ENCODE results near the gene TSACC. TPM values are rescaled to one million over a fixed set of nuclear protein-coding genes. Genes with fewer than 3 reads are reported as not detected.
"Not testable (repeated sequence)": the region's sequence is repeated elsewhere in the genome, so short reads cannot be mapped to it uniquely, and the experiment has no call there.

TSACC gene
- polyA plus RNA-seq, 10 donors, result 0.31 to 1.8 (median 0.81) TPM

DNA sequence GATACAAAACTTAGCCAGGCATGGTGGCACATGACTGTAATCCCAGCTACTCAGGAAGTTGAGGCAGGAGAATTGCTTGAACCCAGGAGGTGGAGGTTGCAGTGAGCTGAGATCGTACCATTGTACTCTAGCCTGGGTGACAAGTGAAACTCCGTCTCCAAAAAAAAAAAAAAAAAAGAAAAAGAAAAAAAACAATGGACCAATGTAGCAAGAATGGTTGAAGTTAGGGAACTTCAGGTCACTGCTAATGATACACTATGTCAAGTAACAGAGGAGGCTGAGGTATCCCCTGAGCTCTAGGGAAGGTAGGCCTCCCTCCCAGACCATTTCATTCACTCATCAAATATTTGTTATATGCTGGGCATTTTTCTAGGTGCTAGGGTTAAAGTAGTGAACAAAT is 7.7 kb downstream of the TSACC start:
- DNase-seq, result not testable (repeated sequence)

DNA sequence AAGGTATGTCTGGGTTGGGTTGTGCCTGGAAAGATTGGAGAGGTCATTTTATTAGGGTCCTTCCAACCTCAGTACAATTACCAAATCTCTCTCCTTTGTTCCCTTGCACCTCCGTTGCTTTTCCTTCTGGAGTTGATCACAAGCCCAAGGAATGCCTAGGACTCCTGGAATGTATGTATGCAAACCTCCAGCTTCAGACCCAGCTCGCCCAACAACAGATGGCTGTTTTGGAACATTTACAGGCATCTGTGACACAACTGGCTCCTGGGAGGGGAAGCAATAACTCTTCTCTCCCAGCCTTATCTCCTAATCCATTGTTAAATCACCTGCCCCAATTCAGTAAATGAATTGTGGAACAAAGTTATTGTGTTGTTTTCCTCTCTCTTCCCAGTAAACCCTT is 8.3 kb downstream of the TSACC start:
- peak in 1 of 3 donors; percentile 24 for DNase-seq

DNA sequence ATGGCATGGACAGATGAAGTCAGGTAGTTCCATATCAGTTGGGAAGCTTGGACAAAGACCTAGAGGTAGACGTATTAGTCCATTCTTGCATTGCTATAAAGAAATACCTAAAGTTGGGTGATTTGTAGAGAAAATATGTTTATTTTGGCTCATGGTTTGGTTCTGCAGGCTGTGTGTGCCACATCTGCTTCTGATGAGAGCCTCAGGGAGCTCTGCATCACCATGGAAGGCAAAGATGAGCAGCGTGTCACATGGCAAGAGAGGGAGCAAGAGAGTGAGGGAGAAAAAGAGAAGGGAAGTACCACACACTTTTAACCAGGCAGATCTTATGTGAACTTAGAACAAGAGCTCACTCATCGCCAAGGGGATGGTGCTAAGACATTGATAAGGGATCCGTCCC is 9.0 kb downstream of the TSACC start:
- DNase-seq, result peak in 1 of 3 donors; percentile 54

DNA sequence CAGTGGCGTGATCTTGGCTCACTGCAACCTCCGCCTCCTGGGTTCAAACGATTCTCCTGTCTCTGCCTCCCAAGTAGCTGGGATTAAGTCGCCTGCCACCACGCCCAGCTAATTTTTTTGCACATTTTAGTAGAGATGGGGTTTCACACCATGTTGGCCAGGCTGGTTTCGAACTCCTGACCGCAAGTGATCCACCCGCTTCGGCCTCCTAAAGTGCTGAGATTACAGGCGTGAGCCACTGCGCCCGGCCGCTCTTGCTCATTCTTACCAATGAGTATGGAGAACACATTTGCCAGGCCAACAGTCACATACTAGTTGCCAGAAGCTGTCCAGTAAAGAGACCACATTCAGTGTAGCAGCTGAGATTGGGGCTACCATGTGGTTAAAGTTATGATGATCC is 14.2 kb downstream of the TSACC start:
- not testable (repeated sequence) for DNase-seq

DNA sequence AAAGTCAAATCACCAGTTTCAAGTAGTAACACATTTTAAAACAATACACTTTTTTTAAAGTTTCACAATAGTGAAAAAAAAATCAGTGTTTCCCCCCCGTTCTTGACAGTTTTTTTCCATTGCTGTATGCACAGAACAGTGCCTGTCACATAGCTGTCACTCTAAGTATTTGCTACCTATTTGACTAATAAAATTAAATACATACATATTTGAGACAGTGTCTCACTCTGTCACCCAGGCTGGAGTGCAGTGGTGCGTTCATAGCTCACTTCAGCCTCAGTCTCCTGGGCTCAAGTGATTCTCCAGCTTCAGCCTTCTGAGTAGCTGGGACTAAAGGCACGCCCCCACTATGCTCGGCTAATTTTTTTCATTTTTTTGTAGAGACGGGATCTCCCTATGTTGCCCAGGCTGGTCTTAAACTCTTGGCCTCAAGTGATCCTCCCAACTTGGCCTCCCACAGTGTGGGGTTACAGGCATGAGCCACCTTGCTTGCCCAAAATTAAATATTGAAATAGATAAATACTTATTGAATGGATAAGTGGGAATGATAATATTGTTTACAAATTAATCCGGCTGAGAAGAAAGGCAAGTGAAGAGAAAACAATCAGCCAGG is 18.0 kb downstream of the TSACC start:
- no peak for DNase-seq

DNA sequence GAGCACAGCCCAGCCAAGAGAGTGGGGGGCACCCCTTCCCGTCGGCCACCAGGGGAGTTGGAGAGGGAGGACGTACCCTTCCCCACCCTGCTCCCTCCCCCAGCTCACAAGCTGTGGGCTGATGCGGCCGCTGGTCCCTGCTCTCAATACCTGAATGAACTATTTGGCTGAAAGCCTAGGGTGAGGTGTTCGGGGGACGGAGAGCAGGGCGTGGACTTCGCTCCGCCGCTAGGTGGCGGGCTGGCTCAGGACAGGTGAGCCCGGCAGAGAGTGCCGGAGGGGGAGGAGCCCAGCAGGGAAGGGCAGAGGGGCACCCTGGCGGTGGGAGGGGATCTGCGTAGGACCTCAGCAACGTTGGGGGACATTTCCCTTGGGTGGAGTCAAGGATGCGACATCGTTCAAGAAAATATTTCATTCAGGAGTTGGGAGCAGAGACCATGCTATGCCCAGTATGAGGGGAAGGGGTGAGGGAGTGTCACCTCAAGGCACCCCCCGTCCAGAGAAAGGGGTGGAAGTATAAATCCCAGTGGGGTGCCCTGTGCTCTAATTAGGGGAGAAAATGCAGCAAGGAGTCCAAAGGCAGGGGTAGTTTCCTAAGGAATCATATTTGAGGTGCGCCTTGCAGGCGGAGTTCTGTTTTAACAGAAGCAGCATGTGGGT is 18.7 kb downstream of the TSACC start:
- DNase-seq, result peak in 1 of 3 donors; percentile 44

DNA sequence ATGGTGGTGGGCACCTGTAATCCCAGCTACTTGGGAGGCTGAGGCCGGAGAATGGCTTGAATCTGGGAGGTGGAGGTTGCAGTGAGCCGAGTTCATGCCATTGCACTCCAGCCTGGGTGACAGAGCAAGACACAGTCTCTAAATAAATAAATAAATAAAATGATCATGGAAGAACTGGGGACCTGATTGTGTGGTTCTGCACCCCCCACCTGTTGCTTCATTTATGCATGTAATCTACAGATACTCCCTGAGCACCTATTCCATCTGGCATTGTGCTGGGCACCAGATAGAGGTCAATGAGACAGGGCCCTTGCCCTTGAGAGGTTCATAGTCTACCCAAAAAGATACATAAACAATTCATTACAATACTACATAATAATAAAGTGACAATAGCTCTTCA is 19.7 kb downstream of the TSACC start:
- no peak for DNase-seq

DNA sequence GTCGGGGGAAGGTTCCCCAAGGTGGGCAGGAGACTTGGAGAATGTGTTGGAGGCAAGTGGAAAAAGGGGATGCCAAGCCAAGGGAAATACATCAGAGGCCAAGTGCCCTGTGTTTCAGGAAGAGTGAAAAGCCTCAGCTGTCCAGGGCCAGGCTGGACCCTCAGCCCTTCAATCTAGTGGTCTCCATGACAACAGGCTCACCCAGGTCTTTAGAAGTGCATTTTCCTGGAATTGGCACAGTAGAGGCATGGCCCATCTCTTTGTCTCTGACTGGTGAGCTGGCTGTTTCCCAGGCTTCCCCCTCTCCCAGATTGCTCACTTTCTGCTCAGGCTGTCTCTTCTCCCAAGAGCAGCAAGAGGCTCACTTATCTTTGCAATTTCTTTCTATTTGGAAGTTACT is 20.3 kb downstream of the TSACC start:
- no peak for DNase-seq

DNA sequence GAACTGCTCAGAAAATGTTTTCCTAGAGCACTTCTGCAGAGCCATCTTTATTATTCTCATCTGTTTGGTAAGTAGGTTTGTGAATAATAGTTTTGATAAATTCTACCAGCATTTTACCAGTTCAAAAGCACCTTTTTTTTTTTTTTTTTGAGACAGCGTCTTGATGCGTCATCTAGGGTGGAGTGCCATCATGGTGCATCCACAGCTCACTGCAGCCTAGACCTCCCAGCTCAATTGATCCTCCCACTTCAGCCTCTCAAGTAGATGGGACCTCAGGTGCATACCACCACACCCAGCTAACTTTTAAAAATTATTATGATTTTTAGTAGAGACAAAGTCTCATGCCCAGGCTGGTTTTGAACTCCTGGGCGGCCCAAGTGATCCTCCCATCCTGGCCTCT is 20.9 kb downstream of the TSACC start:
- no peak for DNase-seq

DNA sequence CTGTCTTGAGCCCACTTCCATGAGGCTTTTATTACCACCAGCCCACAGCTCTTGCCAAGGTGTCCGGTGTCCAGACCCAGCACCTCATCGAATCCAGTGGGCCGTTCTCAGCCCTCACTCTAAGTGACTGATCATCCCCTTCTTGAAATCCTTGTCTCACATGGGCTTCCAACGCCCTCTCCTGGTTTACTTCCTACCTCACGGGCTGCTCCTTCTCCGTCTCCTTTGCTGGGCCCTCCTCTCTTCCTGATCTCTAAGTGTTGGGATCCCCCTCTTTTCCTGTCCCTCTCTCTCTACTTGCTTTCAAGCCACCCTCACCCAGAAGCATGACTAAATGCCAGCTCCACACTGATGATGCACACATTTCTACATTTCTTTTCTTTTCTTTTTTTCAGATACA is 21.6 kb downstream of the TSACC start:
- no peak for DNase-seq

DNA sequence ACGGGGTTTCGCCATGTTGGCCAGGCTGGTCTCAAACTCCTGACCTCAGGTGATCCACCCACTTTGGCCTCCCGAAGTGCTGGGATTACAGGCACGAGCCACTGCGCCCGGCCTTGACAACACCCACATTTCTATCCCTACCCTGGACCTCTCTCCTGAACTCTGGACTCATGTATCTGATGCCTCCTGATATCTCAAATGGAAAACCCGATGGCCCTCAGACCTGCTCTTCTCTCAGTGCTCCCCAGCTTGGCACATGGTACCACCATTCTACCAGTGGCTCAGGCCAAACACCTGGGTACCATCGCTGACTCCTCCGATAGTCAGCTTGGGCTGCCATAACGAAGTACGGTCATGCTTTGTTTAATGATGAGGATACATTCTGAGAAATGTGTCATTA is 22.2 kb downstream of the TSACC start:
- no peak for DNase-seq

DNA sequence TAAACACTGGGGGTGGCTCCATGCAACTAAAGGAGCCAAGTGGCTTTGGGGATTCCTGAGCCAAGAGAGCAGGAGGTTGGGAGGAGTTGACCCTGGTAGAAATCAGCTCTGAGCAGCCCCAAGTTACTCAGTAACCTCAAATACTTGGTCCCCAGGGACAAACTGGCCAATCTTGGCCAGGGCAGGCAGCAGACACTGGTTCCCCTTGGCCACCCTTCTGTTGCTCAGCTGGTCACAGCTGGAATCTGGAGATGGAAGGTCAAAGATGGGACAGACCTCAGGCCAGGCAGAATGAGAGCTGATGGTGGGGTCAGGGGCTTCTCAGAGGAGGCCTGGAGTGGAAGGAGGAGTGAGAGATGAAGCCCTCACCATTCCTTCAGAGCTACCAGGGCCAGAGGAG is 27.4 kb downstream of the TSACC start:
- no peak for DNase-seq

DNA sequence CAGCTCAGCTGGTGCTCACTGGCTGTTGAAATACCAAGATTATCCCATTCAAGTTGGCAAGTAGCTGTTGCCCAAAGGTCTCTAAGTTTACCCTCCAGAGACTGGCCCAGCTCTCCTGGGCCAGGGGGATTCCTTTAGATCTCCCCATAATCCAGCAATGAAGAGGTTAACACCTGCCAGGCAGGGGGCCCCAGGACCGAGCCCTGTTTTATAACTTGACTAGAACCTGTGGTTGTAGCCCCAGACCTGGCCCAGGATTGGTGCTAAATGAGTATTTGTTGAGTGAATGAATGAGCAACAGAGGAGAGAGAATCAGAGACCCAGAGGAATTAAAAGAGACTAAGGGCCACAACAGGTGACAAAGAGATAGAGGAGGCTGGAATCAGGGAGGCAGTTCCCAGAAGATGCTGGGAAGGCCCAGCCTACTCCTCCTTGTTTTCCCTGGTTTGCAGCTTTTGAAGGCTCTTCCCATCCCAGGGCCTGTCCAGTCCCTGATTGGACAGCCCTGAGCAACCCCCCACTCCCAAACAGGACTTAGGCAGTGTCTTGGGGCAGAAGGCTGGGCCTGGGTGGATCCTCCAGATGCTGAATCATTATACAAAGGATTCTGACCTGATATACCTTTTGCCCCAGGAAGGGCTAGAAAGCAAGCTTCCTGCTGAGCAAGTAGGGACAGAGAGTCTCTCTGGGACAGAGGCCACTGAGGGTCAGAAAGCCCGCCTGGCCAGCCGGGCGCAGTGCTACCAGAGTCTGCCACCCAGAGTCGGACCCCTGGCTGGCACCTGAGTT is 28.2 kb downstream of the TSACC start:
- no peak for DNase-seq

DNA sequence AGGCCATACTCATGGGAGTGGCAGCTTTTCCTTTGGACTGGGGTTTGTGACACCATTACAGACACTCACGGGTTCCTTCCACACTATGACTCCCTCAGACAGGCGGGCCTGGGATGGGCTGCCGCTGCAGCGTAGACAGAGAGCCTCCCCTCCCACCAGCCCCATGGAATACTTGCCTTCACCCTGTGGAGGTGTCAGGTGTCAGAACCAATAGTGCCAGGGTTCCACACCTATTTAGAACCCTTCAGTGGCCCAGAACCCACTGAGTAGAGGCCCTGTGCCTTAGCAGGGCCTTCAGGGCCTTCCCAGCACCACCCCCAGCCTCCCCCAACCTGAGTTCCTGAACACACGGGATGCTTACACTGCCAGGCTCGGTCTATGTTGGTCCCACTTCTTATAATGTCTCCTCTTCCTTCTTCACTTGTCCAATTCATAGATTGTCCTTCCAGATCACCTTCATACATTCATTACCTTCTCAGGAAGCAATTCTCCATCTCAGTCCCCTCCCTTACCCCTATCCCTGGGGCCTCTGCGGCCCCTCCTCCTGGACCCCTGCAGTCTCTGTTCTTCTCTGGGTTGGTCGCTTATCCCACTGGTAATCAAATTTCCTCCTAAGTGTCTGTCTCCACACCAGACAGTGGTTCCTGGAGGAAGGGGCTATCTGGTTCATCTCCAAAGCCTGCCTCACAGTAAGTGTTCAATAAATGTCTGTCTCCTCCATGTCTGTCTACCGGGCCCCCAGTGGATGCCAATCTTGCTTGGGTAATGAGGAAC is 29.2 kb downstream of the TSACC start:
- DNase-seq, result no peak

DNA sequence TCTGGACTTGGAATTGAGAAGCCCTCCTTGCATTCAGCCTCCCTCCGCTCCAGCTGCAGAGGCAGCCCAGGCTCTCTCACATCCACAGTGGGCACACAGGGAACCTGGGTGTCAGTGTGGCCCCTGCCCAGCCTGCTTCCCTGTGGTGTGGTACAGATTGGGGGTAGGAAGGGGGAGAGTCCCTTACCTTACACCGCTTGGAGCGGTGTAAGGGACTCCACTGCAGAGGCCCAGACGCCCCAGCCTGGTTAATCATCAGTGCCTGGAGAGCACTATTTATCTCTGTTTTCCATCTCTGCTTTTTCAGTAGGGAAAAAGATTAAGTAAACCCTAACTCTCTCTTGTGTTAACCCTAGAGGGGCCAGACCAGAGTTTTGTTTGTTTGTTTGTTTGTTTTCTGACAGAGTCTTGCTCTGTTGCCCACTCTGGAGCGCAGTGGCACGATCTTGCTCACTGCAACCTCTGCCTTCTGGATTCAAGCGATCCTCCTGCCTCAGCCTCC is 29.9 kb downstream of the TSACC start:
- no peak for DNase-seq

DNA sequence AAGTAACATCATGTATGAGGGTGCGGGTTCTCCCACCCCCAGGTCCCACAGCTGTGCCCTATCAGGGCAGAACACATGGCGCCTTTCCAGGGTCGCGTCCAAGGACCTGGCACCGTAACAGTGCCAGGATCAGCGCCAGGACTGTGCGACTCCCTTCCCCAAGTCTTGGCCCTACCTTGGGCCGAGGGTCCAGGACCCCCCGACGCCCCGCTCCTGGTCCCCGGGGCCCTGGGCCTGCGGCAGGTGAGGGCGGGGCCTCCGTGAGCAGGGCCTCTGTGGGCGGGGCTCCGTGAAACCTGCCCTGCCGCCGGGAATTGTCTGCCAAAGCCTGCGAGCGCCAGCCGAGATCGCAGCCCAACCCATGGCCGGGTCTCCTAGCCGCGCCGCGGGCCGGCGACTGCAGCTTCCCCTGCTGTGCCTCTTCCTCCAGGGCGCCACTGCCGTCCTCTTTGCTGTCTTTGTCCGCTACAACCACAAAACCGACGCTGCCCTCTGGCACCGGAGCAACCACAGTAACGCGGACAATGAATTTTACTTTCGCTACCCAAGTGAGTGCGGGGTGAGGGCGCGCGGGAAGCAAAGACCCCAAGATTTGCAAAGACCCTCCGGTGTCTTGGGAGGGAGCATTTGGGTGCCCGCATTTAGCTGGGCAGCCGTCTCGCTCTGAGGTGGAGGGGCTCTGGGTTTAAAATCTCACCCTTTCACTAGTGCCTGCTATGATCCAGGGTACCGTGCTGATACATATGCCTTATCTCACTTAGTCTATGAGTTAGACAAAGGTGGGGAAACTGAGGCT is 30.8 kb downstream of the TSACC start, which contains the start of gene RHBG:
Gene RHBG (plus strand): TSS at position 323 of the 796 bp plus-strand sequence. CDS start 39 bp downstream, at position 362.
- peak in 1 of 3 donors; percentile 30 for DNase-seq

DNA sequence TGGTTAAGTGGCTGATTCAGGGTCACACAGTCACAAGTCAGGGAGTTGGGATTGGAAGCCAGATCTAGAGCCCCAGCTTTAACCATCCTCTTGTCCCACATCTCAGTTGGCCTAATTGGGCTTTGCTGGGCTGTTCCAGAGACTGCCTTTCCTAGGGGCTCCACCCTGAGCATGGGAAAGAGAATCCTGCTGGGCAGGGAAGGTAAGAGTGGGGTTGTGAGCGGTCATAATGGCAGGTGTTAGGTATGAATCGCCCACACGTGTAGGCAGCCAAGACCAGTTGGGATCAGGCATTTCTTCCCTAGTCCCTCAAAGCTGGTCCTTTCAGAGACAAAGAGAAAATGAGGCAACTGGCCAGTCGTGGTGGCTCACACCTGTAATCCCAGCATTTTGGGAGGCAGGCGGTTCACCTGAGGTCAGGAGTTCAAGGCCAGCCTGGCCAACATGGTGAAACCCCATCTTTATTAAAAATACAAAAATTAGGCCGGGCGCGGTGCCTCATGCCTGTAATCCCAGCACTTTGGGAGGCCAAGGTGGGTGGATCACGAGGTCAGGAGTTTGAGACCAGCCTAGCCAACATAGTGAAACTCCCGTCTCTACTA is 31.5 kb downstream of the TSACC start:
- not testable (repeated sequence) for DNase-seq

DNA sequence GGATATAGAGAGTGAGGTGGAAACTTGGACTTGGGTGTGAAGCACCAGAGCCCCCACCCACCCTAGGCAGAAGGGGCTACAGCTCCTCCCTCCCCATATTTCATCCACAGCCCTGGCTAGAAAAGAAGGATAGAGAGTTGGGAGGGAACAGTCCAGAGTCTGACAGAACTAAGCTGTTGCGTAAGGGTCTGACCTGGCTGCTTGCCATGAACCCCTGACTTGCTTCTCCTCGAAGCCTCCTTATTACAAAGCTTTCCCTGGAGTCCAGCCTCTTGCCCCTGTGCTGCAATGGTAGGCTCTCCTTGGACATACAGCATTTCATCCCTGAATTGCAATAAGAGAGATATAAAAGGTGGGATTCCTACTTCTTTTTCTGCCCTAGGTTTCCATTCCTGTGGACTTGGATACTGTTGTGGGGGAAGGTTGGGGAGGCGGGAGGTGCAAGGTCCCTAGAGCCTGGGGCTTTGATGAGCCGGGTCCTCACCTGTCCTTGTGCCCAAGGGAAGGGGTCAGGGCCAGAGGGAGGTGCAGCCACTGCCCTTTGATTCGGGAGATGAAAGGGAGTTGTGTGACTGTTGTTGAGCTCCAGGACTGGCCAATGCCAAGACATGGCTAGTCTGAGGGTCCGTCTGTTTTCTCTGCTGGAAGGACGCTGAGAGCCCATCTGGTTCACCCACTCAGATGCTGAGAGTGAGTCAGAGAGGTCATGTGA is 33.4 kb downstream of the TSACC start:
- DNase-seq, result peak in 1 of 3 donors; percentile 35

DNA sequence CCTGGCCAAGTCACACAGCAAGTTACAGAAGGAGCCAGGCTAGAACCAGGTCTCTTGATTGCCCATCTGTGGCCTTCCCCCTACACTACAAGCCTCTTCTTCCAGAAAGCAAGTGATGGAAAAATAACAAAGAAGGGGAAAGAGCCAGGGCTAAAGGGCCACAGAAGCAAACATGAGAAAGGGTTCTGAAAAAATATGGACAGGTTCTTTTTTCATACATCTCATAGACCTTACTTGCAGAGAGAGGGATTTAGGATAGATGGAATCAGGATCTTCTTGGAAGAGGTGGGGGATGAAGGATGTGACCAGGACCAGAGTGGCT is 33.9 kb downstream of the TSACC start:
- DNase-seq, result no peak

DNA sequence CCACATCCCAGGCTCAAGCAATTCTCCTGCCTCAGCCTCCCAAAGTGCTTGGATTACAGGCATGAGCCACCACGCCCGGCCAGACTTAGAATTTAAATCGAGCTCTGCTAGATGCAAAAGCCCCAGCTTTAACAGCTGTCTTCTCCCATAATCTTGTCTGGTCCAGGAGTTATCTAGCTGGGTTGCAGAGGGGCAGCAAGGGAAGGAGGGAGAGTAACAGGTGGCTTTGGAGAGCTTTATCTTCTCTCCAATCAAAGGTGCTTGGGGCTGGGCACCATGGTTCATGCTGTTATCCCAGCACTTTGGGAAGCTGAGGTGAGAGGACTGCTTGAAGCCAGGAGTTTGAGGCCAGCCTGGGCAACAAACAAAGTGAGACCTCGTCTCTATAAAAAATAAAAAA is 34.5 kb downstream of the TSACC start:
- no peak for DNase-seq
